NB4 (cell line): ENCODE data around the gene INO80.

Experiments used
- MYC ChIP-seq: IDR thresholded peaks from 2 replicates; pipeline ENCODE4 v1.6.1; 2011; ENCODE audit warnings: low read depth, low read length
- POLR2A ChIP-seq: IDR thresholded peaks from 2 replicates; pipeline ENCODE4 v1.6.1; 2011; ENCODE audit warnings: mild to moderate bottlenecking; ENCODE audit not compliant: insufficient read length; ENCODE audit errors: extremely low read depth
- TF ChIP-seq, protein P1 (sequence below): IDR thresholded peaks from one replicate; pipeline ENCODE4 v1.5.1; 2012; ENCODE audit warnings: low read depth, low read length
- TF ChIP-seq, protein P2 (sequence below): IDR thresholded peaks from 2 replicates; pipeline ENCODE4 v1.6.1; 2011; ENCODE audit warnings: low read depth, low read length

DNA sequence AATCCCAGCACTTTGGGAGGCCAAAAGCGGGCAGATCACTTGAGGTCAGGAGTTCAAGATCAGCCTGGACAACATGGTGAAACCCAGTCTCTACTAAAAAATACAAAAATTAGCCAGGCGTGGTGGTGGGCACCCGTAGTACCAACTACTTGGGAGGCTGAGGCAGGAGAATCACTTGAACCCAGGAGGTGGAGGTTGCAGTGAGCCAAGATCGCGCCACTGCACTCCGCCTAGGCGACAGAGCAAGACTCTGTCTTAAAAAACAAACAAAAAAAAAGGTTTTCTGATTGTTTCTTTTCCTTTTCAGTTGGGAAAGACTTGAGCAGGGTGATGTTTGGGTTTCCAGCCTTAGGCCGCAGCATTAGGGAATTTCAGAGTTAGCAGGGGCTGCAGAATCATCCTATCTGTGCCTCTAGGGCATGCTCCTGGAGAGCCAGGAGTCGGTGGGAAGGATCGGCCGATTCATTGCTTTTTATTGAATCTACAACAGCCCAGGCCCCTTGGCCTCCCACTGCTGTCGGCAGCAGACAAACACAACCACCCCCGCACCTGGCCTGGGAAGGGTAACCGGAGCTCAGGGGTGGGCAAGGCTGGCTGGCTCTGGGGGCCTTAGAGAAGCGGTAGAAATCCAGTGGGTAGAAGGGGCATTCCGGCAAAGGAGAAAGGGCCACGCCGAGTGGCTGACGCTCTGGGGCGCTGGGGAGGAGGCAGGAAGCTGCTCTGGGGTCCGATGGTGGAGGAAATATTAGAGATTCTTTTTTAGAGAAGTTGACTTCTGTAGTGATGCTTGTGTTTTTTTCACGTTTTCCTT, 156.5 kb downstream of the INO80 start:
- no peak for TF ChIP-seq POLR2A
- TF ChIP-seq, protein P1, sequence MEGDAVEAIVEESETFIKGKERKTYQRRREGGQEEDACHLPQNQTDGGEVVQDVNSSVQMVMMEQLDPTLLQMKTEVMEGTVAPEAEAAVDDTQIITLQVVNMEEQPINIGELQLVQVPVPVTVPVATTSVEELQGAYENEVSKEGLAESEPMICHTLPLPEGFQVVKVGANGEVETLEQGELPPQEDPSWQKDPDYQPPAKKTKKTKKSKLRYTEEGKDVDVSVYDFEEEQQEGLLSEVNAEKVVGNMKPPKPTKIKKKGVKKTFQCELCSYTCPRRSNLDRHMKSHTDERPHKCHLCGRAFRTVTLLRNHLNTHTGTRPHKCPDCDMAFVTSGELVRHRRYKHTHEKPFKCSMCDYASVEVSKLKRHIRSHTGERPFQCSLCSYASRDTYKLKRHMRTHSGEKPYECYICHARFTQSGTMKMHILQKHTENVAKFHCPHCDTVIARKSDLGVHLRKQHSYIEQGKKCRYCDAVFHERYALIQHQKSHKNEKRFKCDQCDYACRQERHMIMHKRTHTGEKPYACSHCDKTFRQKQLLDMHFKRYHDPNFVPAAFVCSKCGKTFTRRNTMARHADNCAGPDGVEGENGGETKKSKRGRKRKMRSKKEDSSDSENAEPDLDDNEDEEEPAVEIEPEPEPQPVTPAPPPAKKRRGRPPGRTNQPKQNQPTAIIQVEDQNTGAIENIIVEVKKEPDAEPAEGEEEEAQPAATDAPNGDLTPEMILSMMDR = no peak
- TF ChIP-seq, protein P2, sequence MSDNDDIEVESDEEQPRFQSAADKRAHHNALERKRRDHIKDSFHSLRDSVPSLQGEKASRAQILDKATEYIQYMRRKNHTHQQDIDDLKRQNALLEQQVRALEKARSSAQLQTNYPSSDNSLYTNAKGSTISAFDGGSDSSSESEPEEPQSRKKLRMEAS = no peak
- TF ChIP-seq MYC = no peak
